Frontal cortex (tissue), 4 donors: ENCODE data around the gene TGFA. TPM values are rescaled to one million over a fixed set of nuclear protein-coding genes. Genes with fewer than 3 reads are reported as not detected.
A peak's percentile ranks its signal among the peaks of the same experiment; 100 is the strongest.

Experiments used
- DNase-seq, 2 donors: peaks; one replicate each; pipeline ENCODE4 v3.0.0; 2012; ENCODE audit warnings: low spot score in 2 of 2
- FAIRE-seq: peaks from 2 replicates; lab custom pipeline; 2012; peaks lifted over from hg19 to GRCh38; lab: Jason Lieb, UNC
- total RNA-seq: library from RNA; depleted of rRNA; stranded (reverse); fragments of >200 nt; gene quantifications from one replicate; pipeline ENCODE4 v1.2.3, GENCODE V29; 2014
- donor health status: control.
- donor health status: control.
- donor health status: control.

TGFA gene
- total RNA-seq = 14.3 TPM

- DNase-seq (peak; percentile 66 to 76), FAIRE-seq (no peak)
These were observed at the start of gene TGFA for GRCh38 chr2:70553584-70554337. TGFA (minus strand) TSS chr2:70553826; CDS start chr2:70553767, 59 bp downstream.

- FAIRE-seq (no peak), DNase-seq (no peak)
These were observed 49.4 kb upstream of the TGFA start for GRCh38 chr2:70603066-70603465.

GRCh38 chr2:70598197-70598596, 44.6 kb upstream of the TGFA start:
- DNase-seq (no peak), FAIRE-seq (no peak)

GRCh38 chr2:70596739-70597138, 43.1 kb upstream of the TGFA start:
- DNase-seq = no peak
- FAIRE-seq = no peak

- no peak for DNase-seq
- FAIRE-seq = no peak
These were observed 42.7 kb upstream of the TGFA start for GRCh38 chr2:70596293-70596692.

- DNase-seq (no peak), FAIRE-seq (no peak)
These were observed 29.5 kb upstream of the TGFA start for GRCh38 chr2:70583091-70583490.

- no peak for DNase-seq
- FAIRE-seq = no peak
These were observed 26.7 kb upstream of the TGFA start for GRCh38 chr2:70580352-70580751.

GRCh38 chr2:70574618-70575017, 21.0 kb upstream of the TGFA start:
- DNase-seq (no peak), FAIRE-seq (no peak)

- no peak for FAIRE-seq
- DNase-seq = no peak
These were observed 20.5 kb upstream of the TGFA start for GRCh38 chr2:70574109-70574508.

GRCh38 chr2:70570041-70570661, 16.5 kb upstream of the TGFA start:
- no peak for FAIRE-seq

GRCh38 chr2:70569559-70569958, 15.9 kb upstream of the TGFA start:
- no peak for DNase-seq
- no peak for FAIRE-seq

More at GRCh38 chr2:70570041-70570661, 16.5 kb upstream of the TGFA start:
- DNase-seq = no peak

GRCh38 chr2:70566906-70567305, 13.3 kb upstream of the TGFA start:
- DNase-seq (no peak), FAIRE-seq (no peak)

- no peak for FAIRE-seq
- DNase-seq = no peak
These were observed 12.8 kb upstream of the TGFA start for GRCh38 chr2:70566464-70566863.

- peak; percentile 30 to 42 for DNase-seq
- FAIRE-seq = peak; percentile 44
These were observed 11.6 kb upstream of the TGFA start for GRCh38 chr2:70565039-70565731.

- FAIRE-seq (no peak), DNase-seq (no peak)
These were observed 8.3 kb upstream of the TGFA start for GRCh38 chr2:70561893-70562292.

GRCh38 chr2:70560442-70560841, 6.8 kb upstream of the TGFA start:
- FAIRE-seq = no peak

GRCh38 chr2:70560040-70560439, 6.4 kb upstream of the TGFA start:
- DNase-seq (no peak), FAIRE-seq (no peak)

More at GRCh38 chr2:70560442-70560841, 6.8 kb upstream of the TGFA start:
- no peak for DNase-seq

GRCh38 chr2:70558195-70558808, 4.7 kb upstream of the TGFA start:
- DNase-seq (no peak), FAIRE-seq (no peak)

GRCh38 chr2:70557171-70557838, 3.7 kb upstream of the TGFA start:
- FAIRE-seq (no peak), DNase-seq (no peak)

- FAIRE-seq (no peak), DNase-seq (no peak)
These were observed 3.0 kb upstream of the TGFA start for GRCh38 chr2:70556608-70557007.
